KMS-11 (cell line): Measurements from ENCODE around the gene WASF2.

Experiments used
- H2AFZ ChIP-seq: fragments of 200-600 bp; sonication (generic); 2 replicates; pipeline ENCODE4 v1.6.1; 2016; ENCODE audit warnings: antibody characterized with exemption, mixed run types, low read depth
- H3K27ac ChIP-seq: fragments of 200-600 bp; sonication (generic); 2 replicates; pipeline ENCODE4 v1.6.1; 2016; ENCODE audit warnings: mild to moderate bottlenecking, mixed run types
- H3K27me3 ChIP-seq: fragments of 200-600 bp; sonication (generic); 2 replicates; pipeline ENCODE4 v1.6.1; 2017; ENCODE audit warnings: mild to moderate bottlenecking, low read depth, mixed run types, moderate library complexity; ENCODE audit not compliant: insufficient read depth
- H3K36me3 ChIP-seq: fragments of 200-600 bp; sonication (generic); 2 replicates; pipeline ENCODE4 v1.6.1; 2017; ENCODE audit warnings: mild to moderate bottlenecking, mixed run types; ENCODE audit not compliant: insufficient read depth
- H3K4me1 ChIP-seq: fragments of 200-600 bp; sonication (generic); 2 replicates; pipeline ENCODE4 v1.6.1; 2016; ENCODE audit warnings: mild to moderate bottlenecking, low read depth, mixed run types; ENCODE audit not compliant: poor library complexity, severe bottlenecking
- H3K4me2 ChIP-seq: fragments of 200-600 bp; sonication (generic); 2 replicates; pipeline ENCODE4 v1.7.0; 2016; ENCODE audit warnings: mild to moderate bottlenecking, mixed run types
- H3K4me3 ChIP-seq: fragments of 200-600 bp; sonication (generic); IDR thresholded peaks from 2 replicates; pipeline ENCODE4 v1.6.1; 2017; ENCODE audit warnings: low read depth, low read length, mixed read lengths; ENCODE audit not compliant: insufficient read depth
- H3K79me2 ChIP-seq: fragments of 200-600 bp; sonication (generic); 2 replicates; pipeline ENCODE4 v1.6.1; 2016; ENCODE audit warnings: low read depth, mixed run types; ENCODE audit not compliant: insufficient read depth
- H3K9ac ChIP-seq: fragments of 200-600 bp; sonication (generic); 2 replicates; pipeline ENCODE4 v1.6.1; 2016; ENCODE audit warnings: mild to moderate bottlenecking, mixed run types
- H4K20me1 ChIP-seq: fragments of 200-600 bp; sonication (generic); 2 replicates; pipeline ENCODE4 v1.6.1; 2016; ENCODE audit warnings: mild to moderate bottlenecking, mixed run types; ENCODE audit not compliant: insufficient read depth
- TF ChIP-seq, protein P1 (sequence below): fragments of 200-600 bp; sonication (generic); conservative IDR thresholded peaks from 2 replicates; pipeline ENCODE4 v1.6.1; 2017; ENCODE audit warnings: low read depth, mild to moderate bottlenecking, antibody characterized with exemption, low read length, moderate library complexity, mixed read lengths

WASF2 gene

DNA sequence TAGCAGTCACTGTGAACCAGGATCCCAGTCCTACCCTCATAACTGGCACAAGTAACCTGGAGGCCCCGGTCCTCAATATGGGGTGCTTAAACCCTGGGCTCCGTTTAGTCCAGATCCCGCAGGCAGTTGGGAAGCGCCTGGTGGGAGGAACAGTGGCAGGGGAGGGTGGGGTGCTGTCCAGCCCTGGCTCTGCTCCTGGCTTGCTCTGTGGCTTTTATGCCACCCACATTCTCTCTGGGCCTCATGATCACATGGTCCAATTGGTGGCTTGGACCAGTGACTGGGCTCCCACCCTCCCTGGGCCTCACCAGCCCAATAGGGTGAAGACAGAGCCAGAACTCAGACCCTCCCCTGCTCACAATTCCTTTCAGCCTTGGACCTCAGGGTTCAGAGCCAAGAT, 109.7 kb downstream of the WASF2 start:
- H3K4me3 ChIP-seq, result no peak overlapping the region
- no peak overlapping the region for H3K4me2 ChIP-seq
- H3K9ac ChIP-seq, result no peak overlapping the region
- TF ChIP-seq, protein P1, sequence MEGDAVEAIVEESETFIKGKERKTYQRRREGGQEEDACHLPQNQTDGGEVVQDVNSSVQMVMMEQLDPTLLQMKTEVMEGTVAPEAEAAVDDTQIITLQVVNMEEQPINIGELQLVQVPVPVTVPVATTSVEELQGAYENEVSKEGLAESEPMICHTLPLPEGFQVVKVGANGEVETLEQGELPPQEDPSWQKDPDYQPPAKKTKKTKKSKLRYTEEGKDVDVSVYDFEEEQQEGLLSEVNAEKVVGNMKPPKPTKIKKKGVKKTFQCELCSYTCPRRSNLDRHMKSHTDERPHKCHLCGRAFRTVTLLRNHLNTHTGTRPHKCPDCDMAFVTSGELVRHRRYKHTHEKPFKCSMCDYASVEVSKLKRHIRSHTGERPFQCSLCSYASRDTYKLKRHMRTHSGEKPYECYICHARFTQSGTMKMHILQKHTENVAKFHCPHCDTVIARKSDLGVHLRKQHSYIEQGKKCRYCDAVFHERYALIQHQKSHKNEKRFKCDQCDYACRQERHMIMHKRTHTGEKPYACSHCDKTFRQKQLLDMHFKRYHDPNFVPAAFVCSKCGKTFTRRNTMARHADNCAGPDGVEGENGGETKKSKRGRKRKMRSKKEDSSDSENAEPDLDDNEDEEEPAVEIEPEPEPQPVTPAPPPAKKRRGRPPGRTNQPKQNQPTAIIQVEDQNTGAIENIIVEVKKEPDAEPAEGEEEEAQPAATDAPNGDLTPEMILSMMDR, result no peak
- H2AFZ ChIP-seq, result no peak overlapping the region
- no peaks in the 10 kb centered on the region for H3K79me2 ChIP-seq
- peaks cover 7% of the 10 kb centered on the region for H3K27me3 ChIP-seq
- no peaks in the 10 kb centered on the region for H3K36me3 ChIP-seq
- no peaks in the 10 kb centered on the region for H4K20me1 ChIP-seq
- no peak overlapping the region for H3K27ac ChIP-seq
- no peaks in the 10 kb centered on the region for H3K4me1 ChIP-seq

DNA sequence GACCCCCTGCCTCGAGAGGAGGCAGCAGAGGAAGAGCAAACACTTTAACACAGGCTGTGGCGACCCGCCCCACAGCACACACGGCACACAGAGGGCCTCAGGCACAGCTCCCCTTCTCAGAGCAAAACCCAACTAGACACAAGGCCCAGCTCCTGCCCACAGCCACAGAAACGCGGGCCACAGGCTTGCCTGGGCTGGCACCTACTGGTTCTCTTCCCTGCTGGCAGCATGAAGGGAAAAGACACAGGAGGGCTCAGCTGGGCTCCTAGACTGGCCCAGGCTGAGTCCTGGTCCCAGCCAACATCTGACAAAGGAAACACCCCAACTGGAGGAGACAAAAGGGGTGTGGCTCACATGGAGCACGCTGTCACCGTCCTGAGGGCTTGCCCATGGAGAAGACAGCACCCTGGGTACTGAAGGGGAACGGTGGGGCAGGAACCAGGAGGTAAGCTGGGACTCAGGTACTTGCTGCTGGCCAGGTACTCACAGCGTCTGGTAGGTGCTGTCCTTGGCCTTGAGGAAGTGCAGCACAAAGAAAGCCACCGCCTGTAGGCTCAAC, 110.3 kb downstream of the WASF2 start:
- no peak overlapping the region for H2AFZ ChIP-seq
- no peaks in the 10 kb centered on the region for H3K4me1 ChIP-seq
- no peak overlapping the region for H3K4me2 ChIP-seq
- H3K36me3 ChIP-seq, result no peaks in the 10 kb centered on the region
- no peak overlapping the region for H3K9ac ChIP-seq
- no peaks in the 10 kb centered on the region for H3K79me2 ChIP-seq
- no peak overlapping the region for H3K27ac ChIP-seq
- H4K20me1 ChIP-seq, result no peaks in the 10 kb centered on the region
- TF ChIP-seq, protein P1, result no peak
- peaks cover 7% of the 10 kb centered on the region for H3K27me3 ChIP-seq
- no peak overlapping the region for H3K4me3 ChIP-seq

DNA sequence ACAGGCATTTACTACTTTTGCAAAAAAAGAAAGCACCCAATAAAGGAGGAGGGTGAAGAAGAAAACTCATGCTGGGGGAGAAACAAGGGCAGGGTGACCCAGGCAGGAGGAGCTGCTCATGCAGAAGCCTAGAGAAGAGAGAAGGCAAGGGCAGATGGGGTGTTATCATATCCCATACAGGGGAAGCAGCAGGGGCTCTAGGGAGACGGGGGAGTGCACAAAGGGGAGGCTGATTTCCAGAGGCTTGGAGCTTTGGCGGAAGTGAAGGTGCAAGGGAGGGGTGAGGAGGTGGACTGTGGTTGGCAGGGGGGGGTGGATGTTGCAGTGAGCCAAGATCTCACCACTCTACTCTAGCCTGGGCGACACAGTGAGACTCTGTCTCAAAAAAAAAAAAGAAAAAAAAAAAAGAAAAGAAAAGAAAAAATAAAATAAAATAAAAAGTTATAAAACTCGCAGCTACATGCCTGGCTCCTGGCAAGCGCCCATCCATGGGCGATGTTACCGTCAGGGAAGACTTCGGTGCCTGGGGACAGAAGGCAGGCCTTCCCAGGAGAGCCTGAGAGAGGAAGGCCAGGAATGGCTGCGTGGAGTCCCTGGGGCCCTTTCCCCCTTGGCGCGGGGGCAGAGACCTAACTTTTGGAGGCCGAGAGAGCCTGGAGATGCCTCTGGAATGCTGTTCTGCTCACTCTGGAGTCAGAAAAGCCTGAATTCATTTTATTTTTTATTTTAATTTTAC, 112.0 kb downstream of the WASF2 start:
- no peak overlapping the region for H3K27ac ChIP-seq
- no peaks in the 10 kb centered on the region for H4K20me1 ChIP-seq
- H3K4me3 ChIP-seq, result no peak overlapping the region
- H3K4me2 ChIP-seq, result no peak overlapping the region
- H3K27me3 ChIP-seq, result peaks cover 7% of the 10 kb centered on the region
- H3K9ac ChIP-seq, result no peak overlapping the region
- H3K79me2 ChIP-seq, result no peaks in the 10 kb centered on the region
- H3K4me1 ChIP-seq, result no peaks in the 10 kb centered on the region
- TF ChIP-seq, protein P1, result no peak
- no peaks in the 10 kb centered on the region for H3K36me3 ChIP-seq
- no peak overlapping the region for H2AFZ ChIP-seq

DNA sequence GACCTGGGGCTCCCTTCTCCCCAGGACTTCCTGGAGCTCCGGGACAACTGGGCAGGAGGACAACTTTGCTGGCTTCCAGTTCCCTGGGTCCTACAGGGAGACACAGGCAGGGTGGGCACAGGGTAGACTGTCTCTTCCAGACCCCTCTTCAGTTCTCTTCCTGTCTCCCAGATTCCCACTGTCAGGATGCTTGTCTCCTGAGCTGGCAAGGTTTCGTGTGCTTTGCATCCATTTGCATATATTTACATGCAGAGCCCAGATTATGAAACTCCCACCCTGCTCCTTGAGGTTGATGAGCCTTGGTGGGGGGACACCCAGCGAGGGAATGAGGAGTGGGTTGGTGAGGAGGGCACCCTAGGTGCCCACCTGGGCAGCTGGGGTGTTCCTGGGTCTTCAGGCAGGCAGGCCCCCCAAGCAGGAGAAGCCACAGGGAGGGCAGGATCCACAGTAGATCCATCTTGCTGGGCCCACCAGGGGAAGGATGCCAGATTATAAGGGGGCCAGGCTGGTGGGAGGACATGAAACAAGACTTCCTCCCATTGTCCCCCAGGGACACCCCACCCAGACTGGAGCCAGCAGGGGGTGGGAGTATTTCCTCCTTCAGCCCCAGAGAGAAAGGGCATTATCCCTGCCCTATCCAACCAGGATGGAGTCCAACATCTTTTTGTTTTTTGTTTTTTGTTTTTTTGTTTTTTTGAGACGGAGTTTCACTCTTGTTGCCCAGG, 115.4 kb downstream of the WASF2 start, which contains the start of gene FCN3:
TSS of gene FCN3 (minus strand) at position 463 of the 725 bp plus-strand sequence. CDS start at position 457, 6 bp downstream.
- TF ChIP-seq, protein P1, result no peak
- no peaks in the 10 kb centered on the region for H4K20me1 ChIP-seq
- no peaks in the 10 kb centered on the region for H3K4me1 ChIP-seq
- H3K9ac ChIP-seq, result no peak within 1 kb of the TSS
- no peaks in the 10 kb centered on the region for H3K36me3 ChIP-seq
- H3K4me2 ChIP-seq, result no peak within 1 kb of the TSS
- H3K4me3 ChIP-seq, result no peak within 1 kb of the TSS
- no peak within 1 kb of the TSS for H2AFZ ChIP-seq
- no peak within 1 kb of the TSS for H3K27ac ChIP-seq
- no peaks in the 10 kb centered on the region for H3K79me2 ChIP-seq
- H3K27me3 ChIP-seq, result no peaks in the 10 kb centered on the region
